HG03565 (cell line): Measurements from ENCODE around the gene SETD3.

Source experiments
- ATAC-seq: cut with Tn5 transposase; IDR thresholded peaks from one replicate; pipeline ENCODE4 v1.9.1; 2021; ENCODE audit warnings: mild to moderate bottlenecking, moderate library complexity; ENCODE audit not compliant: unreplicated experiment

Gene SETD3

DNA sequence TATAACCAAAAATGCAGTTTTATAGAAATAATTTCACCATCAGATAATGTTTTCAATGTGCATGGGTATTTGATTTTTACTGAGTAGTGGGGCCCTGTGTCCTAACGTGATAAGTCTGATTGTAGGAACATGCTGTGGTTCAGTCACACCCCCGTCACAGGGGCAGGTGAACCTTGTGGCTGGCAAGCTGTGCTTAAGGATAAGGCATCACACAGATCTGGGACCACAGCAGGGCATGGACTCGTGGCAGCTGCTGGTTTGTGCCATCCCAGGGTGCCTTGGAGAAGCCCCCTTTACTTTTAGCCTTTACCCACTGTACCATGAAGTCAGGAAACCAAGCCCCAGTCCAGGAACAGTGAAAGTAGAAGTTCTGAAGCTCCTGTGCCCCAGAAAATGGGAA is 17.2 kb upstream of the SETD3 start:
- ATAC-seq: no peak

DNA sequence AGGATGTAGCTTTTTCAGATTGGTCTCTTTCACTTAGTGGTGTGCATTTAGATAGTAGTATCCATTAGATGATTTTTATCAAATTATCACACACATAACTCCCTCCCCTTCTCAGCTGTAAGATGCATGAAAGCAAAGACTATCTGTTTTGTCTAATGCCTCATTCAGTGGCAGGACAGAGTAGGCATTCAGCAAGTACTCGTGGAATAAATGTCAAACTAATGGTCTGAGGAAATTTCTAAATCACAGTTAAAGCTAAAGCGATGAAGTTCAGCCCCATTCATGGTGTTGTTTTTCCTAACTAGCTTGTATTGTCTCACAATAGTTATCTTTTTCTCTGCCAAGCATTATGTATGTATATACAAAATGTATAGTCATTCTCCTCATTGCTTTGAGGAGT is 16.7 kb upstream of the SETD3 start:
- ATAC-seq: no peak

DNA sequence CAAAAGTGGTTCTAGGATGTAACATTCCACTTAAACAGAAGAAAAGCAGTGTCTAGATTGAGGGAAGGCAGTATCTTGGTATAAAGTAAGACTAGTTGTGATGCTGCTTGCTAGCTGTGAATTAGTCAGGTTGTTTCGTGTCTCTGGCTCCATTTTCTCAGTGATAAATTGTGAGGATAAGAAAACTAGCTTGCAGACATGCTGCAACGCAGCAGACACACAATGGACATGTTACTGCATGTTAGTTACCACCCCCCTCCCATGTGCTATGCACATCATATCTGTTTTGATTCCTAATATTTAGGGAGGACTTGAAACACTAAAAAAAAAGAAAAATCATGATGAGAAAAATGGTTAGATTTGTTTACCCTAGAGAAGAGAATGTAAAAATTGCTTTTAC is 3.4 kb upstream of the SETD3 start:
- no peak for ATAC-seq

DNA sequence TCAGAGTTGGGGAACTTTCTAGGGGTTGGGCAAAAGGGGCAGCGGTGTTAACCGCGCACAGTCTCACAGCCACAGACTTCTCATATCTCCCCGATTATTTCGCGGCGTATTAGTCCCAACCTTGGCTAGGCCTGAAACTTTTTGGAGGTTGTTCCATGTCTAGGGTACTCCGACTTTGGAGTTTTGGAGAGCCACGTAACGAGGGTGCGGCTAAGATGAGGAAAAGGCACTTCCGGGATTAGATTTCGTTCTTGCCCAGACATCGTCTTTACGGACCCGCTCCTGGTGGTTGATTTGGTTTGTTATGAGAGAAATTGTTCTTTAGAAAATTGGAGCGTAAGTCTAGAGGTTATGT is 1.1 kb upstream of the SETD3 start:
- ATAC-seq: no peak

DNA sequence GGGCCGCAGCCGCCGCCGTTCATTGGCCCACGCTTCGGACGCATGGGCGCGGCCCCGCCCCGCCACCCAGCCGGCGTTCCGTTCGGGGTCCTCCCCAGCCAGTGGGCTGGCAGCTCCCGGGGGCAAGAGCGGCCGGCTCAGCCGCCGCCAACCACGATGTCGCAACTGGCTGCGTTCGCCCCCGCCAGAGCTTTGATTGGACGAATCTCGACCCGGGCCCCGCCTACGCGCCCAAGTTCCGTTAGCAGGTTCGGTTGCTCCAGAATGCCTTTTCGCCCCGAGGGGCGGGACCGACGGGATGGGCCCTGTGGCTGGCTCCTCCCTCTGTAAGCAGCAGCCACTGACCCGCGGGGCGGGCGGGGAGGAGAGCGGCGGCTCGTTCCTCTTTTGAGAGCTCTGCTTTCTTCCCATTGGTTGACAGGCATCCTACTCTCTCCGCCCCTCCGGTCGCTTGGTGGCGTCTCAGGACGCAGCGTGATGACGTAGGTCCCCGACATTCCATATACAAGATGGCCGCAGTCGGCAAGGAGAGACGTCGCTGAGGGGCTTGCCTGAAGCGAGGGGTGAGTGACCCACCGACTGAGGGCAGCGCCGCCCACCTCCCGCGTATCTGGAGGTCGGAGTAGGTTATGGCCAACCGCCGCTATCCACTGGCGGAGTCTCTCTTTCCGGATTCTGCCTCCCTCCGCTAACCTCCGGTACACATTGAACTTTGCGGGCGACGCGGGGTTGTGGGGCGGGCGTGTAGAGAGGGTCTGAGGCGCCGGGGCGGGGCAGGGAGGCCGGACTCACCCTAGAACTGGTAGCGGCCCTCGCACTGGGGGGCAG is 472 bp upstream of the SETD3 start, which contains the start of gene CCNK:
Gene CCNK (plus strand): TSS at position 493 of the 828 bp plus-strand sequence. CDS start 11,269 bp downstream, outside the sequence.
- peak; percentile 87 for ATAC-seq

DNA sequence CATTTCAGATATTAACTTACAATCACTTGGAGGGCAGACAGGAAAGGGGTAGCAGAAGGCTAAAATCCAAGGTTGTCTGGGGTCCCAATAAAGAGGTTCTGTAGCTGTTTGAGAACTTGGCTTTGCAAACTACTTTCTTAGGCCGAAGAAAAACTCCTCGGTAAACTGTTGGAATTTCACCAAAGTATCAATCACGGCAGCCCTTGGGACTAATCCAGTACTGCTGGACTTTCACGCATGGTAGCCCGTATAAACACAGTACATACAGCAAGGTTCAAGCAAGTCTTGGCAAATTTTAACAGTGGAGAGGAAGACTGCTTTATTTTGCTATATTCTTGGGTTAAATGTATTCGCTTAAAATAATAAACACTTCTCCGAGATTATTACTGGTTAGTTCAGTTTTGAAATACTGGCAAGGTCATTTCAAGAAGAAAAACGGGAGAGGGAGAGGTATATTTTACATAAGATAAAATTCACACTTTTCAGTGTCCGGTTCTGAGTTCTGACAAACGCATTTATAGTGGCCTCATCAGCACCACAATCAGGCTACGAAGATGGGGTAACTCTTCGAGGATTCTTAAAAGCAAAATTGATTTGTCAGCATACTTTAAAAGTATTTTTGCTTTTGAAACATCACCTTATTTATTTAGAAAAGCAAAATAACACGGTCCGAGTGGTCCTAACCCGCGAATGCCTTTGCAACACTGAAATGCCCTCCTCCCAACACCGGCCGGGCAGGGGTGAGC is 1.3 kb downstream of the SETD3 start:
- no peak for ATAC-seq

DNA sequence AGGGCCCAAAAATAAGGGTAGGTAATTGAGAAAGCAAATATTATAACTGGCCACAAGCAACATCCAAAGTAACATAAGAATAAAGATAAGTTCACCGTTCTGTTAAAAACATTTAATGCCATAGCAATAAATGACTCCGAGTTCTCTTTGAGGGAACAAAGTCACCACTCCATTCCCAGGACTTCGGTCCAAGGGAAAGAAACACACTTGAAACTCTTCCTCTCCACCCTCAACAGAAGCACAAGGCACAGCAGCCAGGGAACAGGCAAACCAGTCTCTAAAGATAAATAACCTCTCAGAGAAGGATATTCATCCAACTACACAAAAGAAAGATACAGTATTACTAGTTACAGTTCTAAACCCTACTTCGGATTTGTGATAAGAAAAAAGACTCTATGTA is 2.5 kb downstream of the SETD3 start:
- ATAC-seq: no peak

DNA sequence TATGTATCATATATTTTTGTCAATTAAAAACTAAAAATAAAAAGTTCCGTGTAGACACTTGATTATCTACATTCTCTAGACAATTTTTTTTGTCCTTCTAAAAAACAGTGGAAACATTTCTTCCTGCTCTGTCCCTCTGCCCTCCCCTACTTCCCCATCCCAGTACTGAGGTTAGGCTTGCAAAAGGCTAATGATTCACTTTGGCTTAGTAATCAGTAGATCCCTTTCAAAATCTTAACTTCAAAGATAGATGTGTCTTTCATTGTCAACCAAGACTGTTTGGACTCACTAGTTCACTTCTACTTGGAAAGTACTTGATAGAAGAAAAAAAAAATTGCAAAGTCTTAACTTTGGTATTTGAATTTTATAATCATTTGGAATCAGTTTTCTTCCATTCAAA is 3.8 kb downstream of the SETD3 start:
- no peak for ATAC-seq

DNA sequence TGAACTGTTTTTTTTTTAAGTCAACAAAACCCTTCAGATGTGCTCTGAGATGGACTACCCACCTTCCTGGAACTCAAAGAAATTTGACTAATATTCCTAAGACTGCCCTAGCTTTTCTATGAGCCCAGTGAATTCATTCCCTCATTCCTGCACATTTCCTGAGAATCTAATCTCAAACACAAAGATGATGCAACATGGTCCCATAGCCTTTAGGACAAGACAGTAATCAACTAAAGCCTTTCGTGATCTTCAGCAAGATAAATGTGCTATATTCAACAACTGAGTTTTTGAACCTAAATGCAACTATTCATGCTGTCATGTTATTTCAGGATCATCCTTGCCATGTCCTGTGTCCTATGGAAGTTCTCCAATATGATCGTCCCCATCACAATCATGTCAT is 5.0 kb downstream of the SETD3 start:
- ATAC-seq: no peak

DNA sequence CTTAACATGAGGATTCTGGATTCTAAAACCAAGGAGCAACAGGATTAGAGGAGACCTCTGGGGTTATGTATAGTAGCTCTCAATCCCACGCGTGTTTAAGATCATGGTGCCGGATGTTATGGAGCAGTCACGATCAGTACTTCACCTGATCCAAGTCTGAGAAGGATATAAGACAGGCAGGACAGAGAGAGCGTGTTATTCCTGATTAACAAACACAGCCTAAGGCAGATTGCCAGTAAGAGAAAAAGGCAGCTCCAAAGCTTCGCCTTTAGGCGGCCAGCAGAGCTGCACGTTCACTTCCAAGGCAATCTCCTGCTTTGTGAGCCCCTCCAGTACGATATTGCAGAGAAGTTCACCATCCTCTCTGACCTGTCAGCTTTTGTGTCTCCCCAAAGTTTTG is 5.5 kb downstream of the SETD3 start:
- no peak for ATAC-seq

DNA sequence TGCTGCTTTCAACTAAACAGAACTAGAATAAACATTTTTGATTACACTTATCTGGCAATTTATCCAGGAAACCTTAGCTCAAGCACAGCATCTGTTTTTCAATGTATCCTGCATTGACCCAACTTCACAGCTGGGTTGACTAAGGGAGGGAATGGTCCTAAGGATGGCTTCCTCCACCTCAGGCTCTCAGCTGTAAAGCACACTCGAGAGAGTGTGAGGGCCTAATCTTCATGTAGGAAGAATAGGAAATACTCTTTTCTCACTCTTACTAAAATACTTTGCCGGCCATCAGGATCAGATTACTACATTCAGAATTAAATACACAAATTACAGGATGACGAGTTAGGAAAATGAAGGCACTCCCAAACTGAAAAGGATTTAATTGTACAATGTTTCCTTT is 7.2 kb downstream of the SETD3 start:
- ATAC-seq: no peak

DNA sequence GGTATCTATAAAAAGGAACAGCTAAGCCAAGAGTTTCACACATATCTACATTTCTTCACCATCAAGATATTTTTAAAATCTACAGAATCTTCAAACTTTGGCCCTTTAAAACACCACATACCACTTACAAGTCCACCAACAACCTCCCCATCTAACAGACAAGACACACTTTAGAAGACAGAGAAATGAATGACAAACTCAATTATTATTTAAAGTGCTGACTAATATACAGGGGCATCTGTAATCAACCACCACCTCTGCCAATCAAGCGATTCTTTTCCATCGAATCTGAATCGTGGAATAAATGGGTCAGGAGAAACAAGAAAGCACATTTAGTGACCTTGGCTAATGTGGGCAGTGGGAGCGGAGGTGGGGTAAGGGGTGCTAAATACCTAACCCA is 7.7 kb downstream of the SETD3 start:
- no peak for ATAC-seq

DNA sequence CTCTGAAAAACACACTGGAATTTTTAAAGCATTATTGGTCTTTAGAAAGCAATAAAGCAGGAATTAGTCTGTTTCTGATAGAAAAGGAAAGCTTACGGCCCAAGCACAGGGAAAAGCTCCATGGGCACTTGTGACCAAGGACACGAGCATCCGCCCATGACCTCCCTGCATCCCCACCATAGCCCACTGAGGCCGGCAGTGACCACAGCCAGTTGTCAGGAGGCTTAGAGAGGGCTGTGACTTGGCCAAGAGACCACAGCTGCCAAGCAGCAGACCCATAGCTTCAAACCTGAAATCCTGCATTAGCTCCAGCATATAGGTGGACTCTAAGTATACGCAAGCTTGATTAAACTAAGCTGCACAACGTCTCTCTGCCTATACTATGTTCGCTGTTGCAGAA is 8.9 kb downstream of the SETD3 start:
- no peak for ATAC-seq

DNA sequence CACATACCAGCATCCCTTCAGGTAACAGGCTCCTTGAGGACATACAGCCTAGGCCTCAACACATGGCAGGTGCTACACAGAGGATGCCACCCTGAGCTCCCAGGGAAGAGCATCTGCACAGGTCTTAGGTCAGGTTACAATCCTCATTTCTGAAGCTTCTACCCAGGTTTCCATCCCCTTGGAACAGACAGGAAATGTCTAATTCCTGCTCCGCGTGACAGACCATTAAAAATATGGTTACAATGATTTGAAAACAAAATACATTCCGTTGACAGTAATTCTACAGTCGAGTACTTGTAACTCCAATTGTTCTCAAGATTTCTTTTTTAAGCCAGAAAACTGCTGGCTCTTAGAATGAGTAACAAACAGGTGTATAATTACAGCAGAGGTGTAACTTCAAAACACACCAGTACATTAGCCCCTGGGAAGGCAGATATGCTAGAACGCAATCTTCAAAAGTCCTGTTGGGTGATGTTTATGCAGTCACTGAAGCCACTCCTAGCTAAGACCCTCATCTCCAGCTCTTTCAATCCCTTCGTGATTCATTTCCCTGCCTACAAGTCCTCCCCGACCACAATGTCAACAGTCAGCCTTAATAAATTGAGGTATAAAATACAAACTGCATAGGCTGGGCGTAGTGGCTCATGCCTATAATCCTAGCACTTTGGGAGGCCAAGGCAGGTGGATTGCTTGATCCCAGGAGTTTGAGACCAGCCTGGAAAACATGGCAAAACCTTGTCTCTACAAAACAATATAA is 11.6 kb downstream of the SETD3 start:
- ATAC-seq: no peak

DNA sequence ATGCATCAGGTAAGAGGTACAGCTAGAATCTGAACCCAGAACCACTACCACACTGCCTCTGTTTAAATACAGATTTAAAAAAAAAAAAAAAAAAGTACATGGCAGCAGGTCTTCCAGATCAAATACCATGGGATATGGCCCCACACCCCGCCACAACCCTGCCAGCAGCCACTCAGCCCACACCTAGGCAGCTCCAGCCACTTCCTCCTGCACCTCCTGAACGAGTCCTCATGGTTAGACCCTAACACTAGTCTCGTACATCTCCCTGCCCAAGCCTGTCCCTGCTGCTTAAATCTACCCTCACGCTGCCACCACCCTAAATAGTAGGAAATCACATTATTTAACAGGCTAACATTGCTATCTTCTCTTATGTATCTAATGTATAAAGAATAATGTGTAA is 12.6 kb downstream of the SETD3 start:
- no peak for ATAC-seq

DNA sequence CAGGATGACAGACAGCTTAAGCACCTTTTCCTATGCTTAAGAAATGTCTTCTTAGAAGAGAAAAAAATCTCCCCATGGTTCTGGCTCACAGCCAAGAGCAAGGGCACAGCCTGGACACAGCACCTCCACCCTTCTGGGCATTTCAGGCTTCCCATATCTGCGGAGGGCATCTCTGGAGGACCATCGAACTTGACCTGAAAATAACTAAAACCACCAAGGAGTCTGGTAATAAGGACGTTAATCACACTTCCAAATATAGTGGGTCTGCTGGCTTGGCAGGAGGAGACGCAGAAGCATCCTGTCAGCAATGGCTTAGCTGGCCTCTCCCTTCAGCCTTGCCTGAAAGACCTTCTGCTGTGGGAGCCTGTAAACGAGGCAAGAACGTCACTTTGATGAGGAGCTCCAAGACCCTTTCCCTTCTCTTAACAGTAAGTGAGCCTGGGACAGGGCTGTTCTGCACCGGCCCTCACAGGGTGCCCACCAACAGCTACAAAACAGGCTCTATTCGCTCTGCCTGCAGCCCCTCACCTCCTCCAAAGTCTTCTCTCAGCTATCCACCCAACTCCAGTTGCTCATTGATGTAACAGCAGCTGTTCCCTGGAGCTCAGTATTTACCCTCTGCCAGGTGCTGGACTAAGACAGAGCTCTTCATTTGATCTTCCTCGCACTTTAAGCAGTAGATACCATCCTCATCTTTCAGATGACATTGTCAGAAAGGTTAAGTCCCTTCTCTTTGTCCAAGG is 13.2 kb downstream of the SETD3 start:
- ATAC-seq: no peak

DNA sequence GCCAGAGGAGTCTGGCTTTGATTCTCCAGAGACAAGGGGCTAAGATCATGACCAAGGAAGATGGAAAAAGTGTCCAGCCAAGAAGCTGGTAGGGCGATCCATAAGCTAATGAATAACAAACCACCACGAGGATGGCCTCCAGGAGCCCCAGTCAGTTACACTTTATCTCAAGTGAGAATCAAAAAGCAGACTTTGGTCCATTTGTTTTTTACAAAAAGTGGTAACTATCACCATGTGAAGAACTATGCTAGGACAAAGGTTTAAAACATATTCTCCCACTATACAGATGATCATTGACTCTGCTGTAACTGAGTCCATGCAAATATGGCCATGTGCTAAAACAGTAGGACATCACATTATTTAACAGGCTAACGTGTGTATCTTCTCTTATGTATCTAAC is 13.9 kb downstream of the SETD3 start:
- no peak for ATAC-seq

DNA sequence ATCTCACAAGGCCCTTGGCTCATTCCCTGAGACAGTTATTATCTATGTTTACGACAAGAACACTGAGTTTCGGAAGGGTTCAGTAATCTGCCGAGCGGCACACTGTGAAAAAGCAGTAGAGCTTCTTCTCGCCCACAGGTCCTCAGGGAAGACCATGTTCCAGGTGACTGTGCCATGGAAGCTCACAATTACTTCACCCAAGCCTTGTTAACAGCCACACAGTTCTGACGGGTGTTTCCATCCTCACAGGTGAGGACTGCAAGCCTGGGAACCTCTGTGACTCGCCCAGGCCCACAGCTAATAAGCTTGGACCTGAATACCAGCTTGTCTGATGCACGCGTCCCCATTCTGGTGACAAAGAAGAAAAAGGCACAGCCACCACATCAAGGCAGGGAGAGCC is 15.4 kb downstream of the SETD3 start:
- no peak for ATAC-seq

DNA sequence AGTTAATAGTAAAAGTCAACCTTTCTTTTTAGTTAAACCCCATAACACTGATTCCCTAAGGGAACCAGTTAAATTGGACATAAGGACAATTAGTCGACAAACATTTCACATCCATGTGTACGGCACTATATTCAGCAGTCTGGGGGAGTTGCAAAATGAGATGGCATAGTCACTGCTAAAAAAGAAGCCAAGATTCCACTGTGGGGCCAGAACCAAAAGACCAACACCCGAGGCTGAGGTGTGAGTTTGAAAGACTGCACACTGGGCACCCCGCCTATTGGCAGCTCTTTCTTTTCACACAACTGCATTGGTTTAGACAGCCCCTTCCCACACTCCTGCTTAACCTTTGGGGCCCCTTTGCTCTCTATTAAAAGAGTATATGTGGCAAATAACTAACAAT is 16.7 kb downstream of the SETD3 start:
- no peak for ATAC-seq

DNA sequence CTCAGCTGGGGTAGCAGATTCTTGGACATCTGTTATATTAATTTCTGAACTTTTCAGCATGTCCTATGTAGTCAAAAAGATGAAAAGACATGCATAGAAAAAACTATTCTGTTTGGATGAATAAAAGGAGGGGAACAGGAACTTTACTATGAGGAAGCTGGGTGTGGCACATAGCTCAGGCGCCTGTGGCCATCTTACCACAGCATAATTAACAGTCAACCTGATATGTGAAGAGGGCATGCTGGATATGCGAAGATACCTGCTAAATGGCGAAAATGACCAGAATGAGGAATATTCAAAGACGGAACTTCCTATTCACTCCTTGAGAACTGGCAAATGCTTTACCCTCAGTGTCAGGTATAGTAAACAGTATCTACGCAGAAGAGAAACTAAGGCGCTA is 18.4 kb downstream of the SETD3 start:
- no peak for ATAC-seq
